GM19372 (cell line): Measurements from ENCODE around the gene MYMK.
A peak's percentile ranks its signal among the peaks of the same experiment; 100 is the strongest.

Experiments
- ATAC-seq: cut with Tn5 transposase; IDR thresholded peaks from one replicate; pipeline ENCODE4 v1.9.1; 2021; ENCODE audit warnings: mild to moderate bottlenecking, low read depth, moderate library complexity; ENCODE audit not compliant: unreplicated experiment

MYMK gene

DNA sequence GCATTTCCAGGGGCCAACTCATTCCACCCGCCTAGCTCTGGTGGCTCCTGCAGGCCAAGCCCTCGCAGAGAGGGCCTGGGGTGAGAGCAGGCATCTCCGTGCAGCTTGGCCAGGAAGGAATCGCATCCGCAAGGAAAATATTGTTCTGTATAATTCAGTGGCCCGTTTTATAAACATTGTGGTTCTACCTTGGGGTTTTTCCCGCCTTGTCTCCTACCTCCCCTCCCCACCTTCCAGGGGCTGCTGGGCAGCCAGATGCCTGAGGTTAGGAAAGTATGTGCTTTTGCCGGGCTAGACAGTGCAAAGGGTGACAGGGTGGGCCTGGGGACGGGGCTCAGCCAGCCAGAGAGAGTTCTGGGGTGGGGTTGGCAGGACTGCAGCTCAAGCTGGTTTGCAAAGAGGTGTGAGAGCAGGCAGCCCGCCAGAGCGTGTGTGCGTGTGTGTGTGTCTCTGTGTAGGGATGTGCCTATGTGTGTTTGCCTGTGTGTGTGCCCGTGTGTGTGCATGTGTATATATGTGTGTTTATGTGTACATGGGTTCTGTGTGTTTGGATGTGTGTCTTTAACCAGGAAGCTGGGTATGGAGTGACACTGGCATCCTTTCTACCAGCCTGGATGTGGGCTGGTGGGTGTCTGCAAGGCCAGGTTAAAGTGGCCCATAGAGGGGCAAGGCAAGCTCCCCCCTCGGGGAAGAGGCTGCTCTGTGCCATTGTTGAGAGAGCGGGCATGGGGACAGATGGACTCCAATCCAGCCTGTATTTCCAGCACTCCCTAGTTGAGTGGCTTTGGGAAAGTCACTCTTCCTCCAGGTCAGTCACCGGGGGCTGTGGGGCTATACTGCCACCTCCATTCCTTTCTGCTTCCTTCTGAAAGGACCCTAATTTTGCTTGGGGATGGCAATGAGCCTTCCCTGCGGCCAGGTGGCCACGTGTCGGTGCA is 35.2 kb downstream of the MYMK start:
- no peak for ATAC-seq

DNA sequence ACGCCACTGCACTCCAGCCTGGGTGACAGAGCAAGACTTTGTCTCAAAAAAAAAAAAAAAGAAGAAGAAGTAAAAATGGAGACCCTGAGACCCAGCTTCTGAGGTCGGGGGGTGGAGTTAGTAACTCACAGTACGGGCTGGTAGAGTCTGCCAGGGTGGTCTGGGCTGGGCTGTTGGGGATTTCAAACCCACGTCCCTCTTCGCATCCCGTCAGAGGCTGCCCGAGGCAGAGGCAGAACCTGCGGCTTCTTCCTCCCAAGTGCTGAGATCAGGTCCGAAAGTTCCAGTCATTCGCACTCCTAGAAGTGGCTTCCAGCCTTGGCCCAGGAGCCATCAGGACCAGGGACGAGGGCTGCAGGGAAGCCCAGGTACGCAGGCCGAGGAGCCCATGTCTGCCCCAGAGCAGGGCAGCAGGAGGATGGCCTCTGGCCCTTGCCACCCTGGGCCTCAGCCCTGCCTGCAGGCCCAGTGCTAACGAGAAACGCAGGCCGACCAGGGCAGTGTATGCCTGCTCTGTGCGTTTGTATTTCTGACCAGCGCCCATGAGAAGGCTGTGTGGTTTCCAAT is 36.0 kb downstream of the MYMK start:
- no peak for ATAC-seq

DNA sequence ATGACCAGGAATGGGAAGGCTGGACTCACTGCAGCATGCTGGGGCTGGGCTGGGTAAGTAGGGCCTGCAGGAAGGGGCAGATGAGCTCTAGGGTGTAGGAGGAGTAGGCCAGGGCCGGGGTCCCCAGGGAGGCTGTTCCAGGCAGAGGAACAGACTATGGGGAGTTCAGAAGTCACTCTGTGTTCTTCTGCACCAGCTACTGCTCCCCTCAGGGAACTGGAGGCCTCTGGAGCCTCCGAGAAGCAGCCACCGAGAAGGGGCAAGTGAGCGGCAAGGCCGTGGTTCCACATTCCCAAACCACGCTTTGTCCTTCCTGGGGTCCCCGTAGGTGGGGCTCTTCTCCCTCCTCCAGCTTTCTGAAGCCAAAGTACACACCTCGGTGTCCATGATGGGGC is 37.4 kb downstream of the MYMK start:
- no peak for ATAC-seq

DNA sequence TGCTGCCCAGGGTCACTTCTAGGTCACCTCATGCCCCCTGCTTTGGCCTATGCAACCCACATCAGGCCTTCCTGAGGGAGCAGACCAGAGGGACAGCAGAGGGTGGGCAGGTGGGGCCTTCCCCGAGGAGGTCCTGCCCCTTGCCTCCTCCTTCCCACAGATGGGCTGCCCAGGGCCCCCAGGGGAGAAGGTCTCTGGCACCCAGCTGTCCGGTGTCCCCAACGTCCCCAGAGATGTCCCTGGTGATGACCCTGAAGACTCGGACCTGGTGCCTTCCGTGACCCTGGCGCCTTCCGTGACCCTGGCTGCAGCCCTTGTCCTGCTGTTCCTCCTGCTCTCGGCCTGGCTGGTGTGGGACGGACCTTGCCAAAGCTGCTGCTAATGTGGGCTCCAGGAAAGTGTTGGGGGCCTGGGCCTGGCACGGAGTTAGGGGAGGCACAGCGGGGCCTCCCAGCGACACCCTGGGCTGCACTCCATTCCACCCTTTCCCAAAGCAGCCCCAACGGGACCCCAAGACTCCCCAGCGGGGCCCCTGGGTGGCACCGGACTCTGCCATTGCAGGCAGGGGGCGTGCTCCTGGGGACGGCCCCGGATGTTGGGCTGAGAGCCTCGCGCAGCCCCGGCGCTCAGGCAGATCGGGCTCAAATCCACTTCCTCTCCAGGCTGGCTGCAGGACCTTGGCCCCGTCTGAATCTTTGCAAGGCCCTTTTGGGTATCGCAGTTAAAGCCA is 39.1 kb downstream of the MYMK start:
- ATAC-seq: no peak

DNA sequence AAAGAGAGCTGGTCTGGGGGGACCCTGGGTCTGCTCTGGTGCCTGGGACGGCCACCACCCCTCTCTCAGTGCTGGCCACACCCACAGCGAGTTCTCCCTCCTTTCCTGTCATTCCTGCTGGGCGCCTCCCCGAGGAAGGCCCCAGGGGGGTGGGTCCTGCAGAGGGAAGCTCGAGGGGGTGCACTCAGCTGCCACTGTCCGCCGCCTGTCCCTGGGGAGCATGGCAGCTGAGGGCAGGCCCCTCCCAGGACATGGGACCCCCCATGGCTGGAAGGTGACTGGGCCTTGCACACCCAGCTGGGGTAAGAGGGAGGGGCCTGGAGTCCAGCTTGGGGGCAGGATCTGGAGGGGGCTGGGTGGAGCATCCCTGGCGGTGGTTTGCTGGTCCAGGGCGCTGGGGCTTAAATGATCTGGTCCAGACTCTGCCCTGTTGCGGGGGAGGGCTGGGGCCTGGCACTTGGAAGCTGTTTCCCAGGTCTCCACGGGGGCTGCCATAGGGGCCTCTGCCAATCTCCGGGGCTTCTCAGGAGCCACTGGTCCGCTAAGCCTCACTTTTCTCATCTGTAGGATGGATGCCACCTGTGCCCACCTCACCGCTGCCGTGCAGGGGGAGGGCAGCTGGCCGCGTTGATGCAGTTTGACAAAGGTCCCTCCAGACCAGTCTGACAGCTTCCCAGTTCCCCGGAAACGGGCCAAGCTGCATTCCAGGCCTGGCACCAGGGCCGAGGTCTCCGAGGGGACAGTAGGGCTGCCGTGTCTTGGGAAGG is 39.9 kb downstream of the MYMK start:
- no peak for ATAC-seq

DNA sequence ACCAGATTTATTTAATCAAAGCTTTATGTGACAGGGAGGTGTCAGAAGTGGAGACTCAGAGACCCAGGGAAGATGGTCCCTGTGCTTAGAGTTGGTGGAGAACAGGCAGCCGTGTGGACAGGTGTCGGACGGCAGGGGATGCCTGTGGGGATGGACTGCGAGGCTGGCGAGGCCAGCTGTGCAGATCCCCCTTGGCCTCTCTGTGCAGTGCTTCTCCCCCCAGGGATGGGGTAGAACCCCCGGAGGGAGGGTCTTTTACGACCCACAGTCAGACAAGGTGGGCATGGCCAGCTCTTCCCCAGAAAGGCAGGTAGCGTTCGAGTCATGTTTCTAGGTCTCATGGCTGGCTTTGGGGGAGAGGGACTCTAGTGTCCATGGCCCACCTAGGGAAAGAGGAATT is 41.1 kb downstream of the MYMK start:
- no peak for ATAC-seq

DNA sequence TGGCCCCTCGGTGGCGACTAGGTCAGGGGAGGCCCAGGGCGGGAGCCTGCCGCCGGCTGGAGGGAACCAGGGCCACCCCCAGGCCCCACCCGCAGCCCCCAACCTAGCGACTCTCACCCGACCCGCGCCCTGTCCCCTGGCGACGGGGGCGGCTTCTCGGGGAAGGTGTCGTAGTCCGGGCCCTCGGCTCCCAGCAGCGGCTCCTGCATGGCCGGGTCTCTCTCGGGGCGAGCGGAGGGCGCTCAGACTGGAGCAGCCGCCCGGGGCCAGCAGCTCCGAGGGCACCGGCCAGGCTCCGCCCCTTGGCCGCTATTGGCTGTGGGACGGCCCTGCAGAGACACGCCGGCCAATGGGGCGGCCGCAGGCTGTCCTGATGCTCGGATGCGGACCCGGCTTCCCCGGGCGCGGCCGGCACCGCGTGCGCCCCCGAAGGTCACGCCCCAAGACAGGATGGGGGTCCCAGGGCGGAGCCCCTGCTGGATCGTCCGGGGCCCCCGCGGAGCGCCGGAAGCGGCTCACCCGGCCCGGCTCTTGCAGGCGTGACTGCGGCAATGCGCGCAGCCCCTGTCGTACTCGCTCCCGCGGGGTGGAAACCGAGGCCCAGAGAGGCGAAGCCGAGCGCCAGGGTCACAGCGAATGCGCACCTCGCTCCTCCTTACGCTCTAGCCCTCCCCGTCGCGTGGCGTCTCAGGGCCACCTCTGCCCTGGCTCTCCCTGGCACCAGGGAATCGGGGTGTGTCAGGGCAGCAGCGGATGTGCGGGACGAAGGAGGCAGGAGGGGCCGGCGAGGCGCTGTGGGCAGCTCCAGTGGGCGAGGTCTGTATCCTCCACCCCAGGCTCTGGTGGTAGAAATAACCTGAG is 45.7 kb downstream of the MYMK start, which contains the start of gene SLC2A6:
Gene SLC2A6, minus strand, starts transcription at position 249 of the 861 bp plus-strand sequence. Its CDS starts 40 bp downstream, at position 209.
- ATAC-seq: peak; percentile 87

DNA sequence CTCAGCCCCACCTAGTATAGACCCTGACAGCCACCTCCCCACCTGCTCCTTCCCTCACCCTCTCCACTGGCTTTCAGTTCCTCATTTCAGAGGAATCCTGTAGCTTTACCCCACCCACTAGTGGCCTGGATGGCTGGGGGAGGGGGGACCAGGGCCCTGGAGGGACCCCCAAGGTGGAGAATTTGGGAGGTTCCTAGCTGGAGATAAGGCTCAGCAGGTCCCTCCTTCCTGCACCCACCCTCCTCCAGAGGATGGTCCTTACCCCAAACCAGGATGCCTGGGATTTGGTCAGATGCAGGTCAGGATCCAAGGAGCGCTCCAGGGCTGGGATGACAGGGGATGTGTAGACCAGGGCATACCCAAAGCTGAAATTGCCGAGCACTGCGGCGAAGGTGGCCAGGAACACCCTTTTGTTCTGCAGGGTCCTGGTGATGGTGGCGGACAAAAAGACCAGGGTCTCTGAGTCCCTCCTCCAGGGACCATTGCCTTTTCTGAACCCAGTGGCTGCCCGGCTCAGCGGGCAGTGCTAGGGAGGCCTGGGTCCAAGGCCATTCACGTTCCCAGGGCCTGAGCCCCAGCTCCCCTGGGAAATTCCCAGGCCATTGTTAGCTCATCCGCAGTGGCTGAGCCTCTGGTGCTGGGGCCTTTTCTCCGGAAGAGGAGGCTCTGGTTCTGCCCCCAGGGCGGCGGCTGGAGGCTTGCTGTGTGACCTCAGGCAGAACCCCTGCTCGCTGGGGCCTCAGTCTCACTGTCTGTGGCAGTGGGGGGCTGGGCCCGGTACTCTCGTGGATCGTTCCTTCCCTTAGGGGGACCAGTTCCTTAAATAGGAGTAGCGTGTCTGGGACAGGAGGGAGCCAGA is 46.5 kb downstream of the MYMK start:
- ATAC-seq: peak; percentile 35

DNA sequence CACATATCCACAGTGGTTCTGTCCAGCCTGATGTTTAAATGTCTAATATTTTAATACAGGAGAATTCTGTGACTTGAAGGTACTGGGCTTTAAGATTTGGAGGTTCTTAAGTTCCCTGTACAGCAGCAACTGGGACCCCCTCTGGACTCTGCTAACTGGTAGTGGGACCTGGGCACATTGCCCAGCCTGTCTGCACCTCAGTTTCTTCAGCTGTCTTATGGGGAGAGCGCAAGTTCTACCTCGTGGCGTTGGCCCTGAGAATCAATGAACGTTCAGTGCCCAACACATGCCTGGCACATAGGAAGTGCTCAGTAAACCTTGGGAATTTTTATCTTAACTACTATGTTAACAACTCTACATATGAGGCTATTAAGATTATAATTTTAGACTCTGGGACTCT is 47.3 kb downstream of the MYMK start:
- ATAC-seq: no peak

DNA sequence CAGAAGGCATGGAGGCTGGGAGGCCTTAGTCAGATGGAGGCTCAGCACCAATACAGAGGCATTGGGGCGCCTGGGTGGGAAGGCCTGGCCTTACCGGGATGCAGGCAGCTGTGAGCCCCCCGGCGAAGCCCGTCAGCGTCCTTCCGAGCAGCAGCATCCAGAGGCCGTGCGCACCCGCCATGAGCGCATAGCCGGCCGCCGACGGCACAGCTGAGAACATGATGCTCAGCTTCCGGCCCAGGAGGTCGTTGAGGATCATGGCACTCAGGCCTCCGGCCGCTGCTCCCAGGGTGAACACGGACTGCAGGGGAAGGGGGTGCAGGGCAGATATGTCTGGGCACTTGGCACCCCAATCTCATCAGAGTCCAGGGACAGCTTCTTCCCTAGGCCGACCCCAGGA is 47.8 kb downstream of the MYMK start:
- ATAC-seq: no peak

DNA sequence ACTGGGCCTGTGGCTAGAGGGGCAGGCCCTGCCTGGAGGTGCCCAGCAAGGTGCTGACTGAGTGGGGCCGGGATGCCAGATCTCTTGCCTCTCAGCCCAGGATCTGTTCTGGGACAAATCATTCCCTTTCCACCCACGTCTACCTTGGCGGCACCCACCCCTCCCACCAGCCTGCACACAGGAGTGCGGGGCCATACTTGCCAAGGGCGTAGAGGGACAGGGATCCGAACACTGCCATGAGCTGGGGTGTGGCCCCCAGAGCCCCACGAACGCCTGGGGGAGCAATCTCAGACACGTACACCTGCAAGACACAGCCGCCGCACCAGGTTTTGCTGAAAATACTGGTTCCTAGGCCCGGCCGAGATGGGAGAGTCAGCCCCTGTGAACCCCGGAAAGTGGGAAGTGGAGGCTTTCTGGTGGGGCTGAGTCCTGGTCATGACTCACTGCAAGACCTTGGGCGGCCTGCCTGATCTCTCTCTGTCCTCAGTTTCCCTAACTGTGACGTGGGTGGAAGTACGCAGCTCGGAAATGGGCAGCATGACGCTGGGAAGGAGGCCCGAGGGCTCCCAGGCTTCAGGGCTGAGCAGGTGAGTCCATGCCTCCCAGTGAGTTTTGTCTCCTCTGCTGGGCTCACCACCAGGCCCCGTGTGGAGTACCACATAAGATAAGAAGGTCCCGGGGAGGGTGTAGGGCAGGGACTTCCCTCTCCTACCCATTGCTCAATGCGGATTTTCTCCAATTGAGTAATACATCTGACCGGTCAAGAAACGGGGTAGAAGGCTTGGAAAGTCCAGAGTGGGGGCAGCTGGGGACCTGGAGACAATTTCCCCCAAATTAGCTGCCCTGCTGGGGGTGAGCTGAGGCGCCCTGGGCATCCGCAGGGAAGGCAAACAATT is 48.5 kb downstream of the MYMK start:
- ATAC-seq: no peak

DNA sequence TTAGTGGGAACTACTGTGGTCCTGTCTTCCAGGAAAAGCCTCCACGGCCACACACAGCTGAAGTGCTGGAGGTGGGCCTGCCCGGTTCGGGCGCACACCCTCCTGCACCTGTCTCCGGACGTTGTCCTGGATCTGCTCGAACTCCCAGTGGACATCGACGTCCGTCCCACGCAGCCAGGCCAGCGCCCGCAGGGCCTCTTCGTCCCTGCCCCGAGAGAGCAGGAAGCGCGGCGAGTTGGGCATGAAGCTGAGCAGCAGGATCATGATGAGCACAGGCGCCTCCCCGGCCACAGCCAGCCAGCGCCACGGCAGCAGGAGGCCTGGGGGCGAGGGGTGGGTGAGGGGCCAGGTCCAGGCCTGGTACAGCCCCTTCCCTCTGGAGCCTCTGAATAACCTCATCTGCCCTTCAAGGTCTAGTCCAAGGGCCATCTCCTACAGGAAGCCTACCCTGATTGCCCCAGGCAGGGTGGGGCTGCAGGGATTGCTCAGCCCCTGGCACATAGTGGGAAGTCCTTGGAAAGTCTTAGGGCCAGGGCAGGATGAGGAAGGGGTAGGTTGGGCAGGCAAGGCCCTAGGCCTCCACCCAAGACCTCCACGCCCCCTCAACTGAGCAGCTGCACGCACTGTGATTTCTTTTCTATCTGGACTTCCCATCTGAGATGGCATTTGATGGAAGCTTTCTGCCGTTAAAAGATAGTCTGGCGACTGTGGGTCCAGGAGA is 49.3 kb downstream of the MYMK start:
- ATAC-seq: no peak

DNA sequence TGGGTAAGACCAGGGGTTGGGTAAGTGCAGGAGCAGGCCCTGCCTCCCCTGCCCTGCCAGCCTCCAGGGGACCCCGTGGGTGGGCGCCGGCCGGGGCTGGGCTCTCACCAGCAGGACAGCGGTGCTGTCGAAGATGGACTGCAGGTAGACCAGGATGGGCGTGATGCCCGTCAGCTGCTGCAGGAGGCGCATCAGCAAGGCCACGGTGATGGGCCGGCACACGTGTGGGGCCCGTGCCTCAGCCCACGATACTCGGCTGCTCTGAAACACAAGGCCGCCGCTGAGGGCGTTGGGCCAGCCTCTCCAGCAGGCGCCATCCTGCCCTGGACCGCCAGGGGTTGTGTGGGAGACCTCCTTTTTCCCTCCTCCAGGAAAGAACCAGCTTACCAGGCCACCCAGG is 49.9 kb downstream of the MYMK start:
- ATAC-seq: no peak

DNA sequence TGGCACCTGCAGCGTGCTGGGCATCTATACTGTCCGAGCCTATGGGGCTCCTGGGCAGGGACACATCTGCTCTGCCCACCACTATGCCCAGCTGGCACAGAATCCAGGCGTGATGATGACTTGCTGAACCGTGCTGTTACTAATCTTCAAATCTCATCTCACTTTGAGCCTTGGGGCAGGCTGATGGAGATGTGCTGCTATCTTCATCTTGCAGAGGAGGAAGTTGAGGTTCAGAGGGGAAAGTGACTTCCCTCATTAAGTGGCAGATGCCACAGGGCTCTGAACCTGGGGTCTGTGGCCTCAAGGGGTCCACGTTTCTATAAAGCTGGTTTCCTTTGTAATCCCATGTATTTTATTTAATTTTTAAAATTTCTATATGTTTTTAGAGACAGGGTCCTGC is 50.5 kb downstream of the MYMK start:
- no peak for ATAC-seq

DNA sequence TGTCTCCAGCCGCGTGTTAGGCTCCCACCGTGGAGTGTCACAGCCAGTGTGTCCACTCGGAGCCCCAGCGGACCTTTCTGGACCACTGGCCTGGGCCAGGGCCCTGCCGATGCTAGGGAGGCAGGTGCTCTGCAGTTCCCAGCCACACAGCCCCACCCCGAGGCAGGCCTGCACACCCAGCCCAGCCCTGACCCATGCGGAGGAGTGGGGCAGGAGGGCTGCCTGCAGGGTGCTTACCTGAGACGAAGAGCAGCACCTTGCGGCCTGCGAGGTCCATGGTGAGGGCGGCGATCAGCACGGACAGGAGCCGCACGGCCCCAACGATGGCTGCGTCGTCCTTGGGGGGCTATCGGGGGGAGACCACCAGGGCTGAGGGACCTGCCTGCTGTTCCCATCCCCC is 51.0 kb downstream of the MYMK start:
- no peak for ATAC-seq

DNA sequence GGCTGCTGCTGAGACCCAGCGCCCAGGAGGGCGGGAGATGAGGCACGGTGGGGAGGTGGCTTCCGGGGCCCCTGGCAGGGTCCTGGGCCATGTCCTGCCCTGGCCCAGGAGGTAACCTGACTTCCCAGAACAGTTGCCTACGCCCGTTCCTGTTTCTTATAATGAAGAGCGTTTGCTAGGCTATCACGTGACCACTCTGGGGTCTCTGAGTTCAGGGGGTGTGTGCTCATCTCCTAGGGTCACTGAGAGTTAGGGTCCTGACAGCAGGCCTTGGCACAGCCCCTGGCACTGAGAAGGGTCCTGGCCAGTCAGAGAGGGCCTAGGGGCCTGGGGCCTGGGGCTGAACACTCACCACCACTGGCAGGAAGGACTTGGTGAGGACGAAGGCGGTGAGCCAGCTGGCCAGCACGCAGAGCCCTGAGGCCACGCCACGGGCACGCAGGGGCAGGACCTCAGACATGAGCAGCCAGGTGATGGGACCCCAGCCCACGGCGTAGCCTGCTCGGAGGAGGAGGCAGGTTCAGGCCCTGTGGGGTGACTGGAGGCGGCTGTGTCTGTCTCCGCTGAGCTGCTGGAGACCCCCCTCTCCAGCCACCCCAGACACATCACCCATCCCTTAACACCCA is 51.9 kb downstream of the MYMK start:
- no peak for ATAC-seq

DNA sequence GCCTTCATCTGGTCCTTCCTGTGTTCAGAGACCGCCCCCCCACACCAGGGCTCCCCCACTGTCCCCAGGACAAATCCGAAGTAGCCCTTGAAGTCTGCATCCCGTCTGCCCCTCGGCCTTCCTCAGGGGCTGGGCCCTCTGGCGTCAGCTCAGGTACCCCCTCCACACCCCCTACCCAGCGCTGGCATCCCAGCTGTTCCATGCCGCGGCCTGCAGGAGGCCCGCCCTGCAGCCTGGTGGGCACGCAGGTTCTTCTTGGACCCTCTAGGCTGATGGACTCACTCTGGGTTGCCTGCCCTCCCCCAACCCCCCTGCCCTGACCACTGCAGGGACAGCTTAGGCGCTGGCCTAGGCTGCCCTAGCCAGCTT is 52.5 kb downstream of the MYMK start:
- no peak for ATAC-seq
